ENCODE measurements around the gene SYT6. TPM values are rescaled to one million over a fixed set of nuclear protein-coding genes. Genes with fewer than 3 reads are reported as not detected.

The SYT6 gene
- total and polyA plus RNA-seq, 10 of the 15 experiments (the other 5 are each of a cell fraction or from before 2014, with no cell fraction given) = 0.05 to 0.39 TPM; not detected in 8

DNA sequence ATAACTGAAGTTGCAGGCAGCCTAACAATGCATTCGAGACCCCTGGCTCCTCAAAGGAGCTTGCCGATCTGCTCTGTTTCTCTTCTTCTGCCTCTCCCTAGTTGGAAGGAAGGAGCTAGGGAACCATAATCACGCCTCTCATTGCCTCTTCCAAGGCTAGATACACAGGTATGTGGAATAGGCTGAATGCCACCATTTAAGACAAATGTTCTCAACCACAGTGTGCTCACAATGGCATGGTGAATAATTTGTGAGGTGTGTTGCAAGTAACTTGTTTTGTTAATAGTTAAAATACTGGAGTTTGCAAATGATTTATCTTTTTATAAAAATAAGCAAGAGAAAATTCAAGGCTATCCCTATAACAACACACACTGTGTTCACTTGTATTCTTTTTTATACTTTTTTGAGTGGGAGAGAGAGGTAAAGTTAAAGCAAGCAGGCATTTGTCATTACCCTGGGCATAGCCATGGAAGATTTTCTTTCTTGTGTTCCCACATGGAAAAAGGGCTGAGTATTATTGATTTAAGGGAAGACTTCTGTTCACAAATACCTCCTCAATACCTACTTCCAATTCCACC is 45.4 kb upstream of the SYT6 start:
- Histone ChIP-seq H3K9me3 (replicated peaks; ENCODE audit: control insufficient read depth, insufficient read depth, low read length) (no peaks in the 10 kb centered on the region), H2AFZ (ENCODE audit: control insufficient read depth, low read depth, low read length) (no peak overlapping the region), H3K4me3 (no peak overlapping the region), H3K36me3 (ENCODE audit: control insufficient read depth in 2 of 2, insufficient read depth in 2 of 2, low read length in 1 of 2) (no peaks in the 10 kb centered on the region), H3K9ac (ENCODE audit: control insufficient read depth, insufficient read depth, low read length) (no peak overlapping the region), H3K4me1 (ENCODE audit: control insufficient read depth, insufficient read depth, low read length) (no peaks in the 10 kb centered on the region), H3K79me2 (ENCODE audit: control insufficient read depth, insufficient read depth, low read length) (no peaks in the 10 kb centered on the region), H3K27ac (ENCODE audit: control insufficient read depth, insufficient read depth) (no peak overlapping the region), H3K27me3 (replicated peaks in 1 of 2; ENCODE audit: control insufficient read depth in 2 of 2, insufficient read depth in 2 of 2, low read length in 1 of 2) (peaks cover 0 to 1% of the 10 kb centered on the region in 2 experiments; a peak in 2 of 4 replicates), H4K20me1 (ENCODE audit: control insufficient read depth, insufficient read depth) (no peaks in the 10 kb centered on the region), H3K4me2 (ENCODE audit: control insufficient read depth, insufficient read depth) (no peak overlapping the region)
- TF ChIP-seq ZNF207 (IDR thresholded peaks at IDR 0.05; ENCODE audit: borderline replicate concordance) (no peak), EGR1 (IDR thresholded peaks at IDR 0.05; ENCODE audit: borderline replicate concordance in 1 of 2, low read depth in 2 of 2, low read length in 2 of 2) (no peak), CREM (IDR thresholded peaks at IDR 0.05; ENCODE audit: low read depth) (no peak)
- TF ChIP-seq, protein P1, sequence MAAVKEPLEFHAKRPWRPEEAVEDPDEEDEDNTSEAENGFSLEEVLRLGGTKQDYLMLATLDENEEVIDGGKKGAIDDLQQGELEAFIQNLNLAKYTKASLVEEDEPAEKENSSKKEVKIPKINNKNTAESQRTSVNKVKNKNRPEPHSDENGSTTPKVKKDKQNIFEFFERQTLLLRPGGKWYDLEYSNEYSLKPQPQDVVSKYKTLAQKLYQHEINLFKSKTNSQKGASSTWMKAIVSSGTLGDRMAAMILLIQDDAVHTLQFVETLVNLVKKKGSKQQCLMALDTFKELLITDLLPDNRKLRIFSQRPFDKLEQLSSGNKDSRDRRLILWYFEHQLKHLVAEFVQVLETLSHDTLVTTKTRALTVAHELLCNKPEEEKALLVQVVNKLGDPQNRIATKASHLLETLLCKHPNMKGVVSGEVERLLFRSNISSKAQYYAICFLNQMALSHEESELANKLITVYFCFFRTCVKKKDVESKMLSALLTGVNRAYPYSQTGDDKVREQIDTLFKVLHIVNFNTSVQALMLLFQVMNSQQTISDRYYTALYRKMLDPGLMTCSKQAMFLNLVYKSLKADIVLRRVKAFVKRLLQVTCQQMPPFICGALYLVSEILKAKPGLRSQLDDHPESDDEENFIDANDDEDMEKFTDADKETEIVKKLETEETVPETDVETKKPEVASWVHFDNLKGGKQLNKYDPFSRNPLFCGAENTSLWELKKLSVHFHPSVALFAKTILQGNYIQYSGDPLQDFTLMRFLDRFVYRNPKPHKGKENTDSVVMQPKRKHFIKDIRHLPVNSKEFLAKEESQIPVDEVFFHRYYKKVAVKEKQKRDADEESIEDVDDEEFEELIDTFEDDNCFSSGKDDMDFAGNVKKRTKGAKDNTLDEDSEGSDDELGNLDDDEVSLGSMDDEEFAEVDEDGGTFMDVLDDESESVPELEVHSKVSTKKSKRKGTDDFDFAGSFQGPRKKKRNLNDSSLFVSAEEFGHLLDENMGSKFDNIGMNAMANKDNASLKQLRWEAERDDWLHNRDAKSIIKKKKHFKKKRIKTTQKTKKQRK (IDR thresholded peaks at IDR 0.05; ENCODE audit: low read depth, low read length) = no peak
- in situ Hi-C loops (cut with MboI) (no loop called here), intact Hi-C loops (cut with micrococcal nuclease; ENCODE audit: unreplicated experiment) (no loop called here)
- ChIA-PET POLR2A (no interaction called here), SMC1A (ENCODE audit: uncharacterized antibody, unreplicated experiment) (interaction anchor here (0.7 kb wide), 2 partner anchors 11 to 222 kb away, joined by 3 to 5 read pairs; no protein-coding TSS in a partner anchor), CTCF (interaction anchor here (0.5 to 1.3 kb wide), 3 partner anchors 14 to 84 kb away, joined by 3 to 4 read pairs (median 4); no protein-coding TSS in a partner anchor), RAD21 (ENCODE audit: unreplicated experiment) (no interaction called here)
- 31% methylated on average over 3 of the region's 3 CpGs for WGBS (ENCODE audit: insufficient coverage, insufficient replicate concordance, low lambda C conversion rate, missing lambda C conversion rate)
- no peak for FAIRE-seq
- no peak for DNase-seq (ENCODE audit: low read depth, low spot score)
- no peak for ATAC-seq
- BruUV-seq (replicated peaks) = no TSS peak

All from GM12878 (cell line).